Measurements from ENCODE around the gene SH3BP1. TPM values are rescaled to one million over a fixed set of nuclear protein-coding genes. Genes with fewer than 3 reads are reported as not detected.

SH3BP1 gene
- total RNA-seq, 1 donor from 2014 or later, result 34.1 TPM

DNA sequence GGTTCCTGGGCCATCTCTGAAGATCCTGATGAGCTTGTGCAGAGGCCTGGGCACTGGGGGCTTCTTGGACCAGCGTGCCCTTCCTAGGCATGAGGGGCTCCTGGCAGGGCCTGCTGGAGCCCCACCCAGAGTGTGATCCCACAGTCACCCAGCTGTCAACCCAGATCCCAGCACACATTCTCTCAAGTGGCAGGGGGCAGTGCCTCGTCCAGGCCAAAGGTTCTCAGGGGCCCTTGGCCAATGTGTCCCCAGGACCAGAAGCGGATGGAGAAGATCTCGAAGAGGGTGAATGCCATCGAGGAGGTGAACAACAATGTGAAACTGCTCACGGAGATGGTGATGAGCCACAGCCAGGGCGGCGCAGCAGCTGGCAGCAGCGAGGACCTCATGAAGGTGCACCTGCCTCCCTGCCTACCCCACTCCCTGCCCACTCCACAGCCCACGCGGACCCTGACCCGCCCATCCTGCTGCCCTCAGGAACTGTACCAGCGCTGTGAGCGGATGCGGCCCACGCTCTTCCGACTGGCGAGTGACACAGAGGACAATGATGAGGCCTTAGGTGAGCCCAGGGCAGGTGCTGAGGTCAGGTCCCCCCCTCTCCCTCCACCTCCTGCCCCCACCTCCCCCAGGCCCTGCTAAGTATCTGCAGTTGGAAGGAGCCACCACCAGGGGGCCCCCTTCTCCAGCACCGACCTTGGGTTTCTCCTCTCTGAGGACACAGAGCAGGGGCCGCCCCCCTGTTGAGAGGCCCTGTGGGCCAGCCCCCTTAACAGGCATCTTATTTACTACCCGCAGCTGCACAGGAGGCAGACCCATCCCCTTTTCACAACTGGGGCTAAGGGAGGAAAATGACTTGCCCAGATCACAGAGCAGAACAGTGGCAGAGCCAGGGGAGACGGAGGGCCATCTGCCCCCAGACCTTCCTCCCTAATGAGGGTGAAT, 16.1 kb upstream of the SH3BP1 start:
- Histone ChIP-seq H3K4me1 (peaks cover 39% of the 10 kb centered on the region), H3K36me3 (peaks cover 0 to 6% of the 10 kb centered on the region in 2 donors), H3K4me3 (no peak overlapping the region), H3K27ac (peak overlapping the region; percentile 60), H3K9me3 (no peaks in the 10 kb centered on the region), H3K27me3 (no peaks in the 10 kb centered on the region)
- DNase-seq (ENCODE audit: extremely low spot score in 2 of 2), result no peak
- intact Hi-C loops (cut with DNase I), result no loop called here
- TF ChIP-seq POLR2A (IDR thresholded peaks at IDR 0.05) (no peak), POLR2AphosphoS5 (IDR thresholded peaks at IDR 0.05; ENCODE audit: insufficient read depth in 1 of 2, low read depth in 1 of 2) (no peak)
- TF ChIP-seq, protein P1, sequence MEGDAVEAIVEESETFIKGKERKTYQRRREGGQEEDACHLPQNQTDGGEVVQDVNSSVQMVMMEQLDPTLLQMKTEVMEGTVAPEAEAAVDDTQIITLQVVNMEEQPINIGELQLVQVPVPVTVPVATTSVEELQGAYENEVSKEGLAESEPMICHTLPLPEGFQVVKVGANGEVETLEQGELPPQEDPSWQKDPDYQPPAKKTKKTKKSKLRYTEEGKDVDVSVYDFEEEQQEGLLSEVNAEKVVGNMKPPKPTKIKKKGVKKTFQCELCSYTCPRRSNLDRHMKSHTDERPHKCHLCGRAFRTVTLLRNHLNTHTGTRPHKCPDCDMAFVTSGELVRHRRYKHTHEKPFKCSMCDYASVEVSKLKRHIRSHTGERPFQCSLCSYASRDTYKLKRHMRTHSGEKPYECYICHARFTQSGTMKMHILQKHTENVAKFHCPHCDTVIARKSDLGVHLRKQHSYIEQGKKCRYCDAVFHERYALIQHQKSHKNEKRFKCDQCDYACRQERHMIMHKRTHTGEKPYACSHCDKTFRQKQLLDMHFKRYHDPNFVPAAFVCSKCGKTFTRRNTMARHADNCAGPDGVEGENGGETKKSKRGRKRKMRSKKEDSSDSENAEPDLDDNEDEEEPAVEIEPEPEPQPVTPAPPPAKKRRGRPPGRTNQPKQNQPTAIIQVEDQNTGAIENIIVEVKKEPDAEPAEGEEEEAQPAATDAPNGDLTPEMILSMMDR (IDR thresholded peaks at IDR 0.05), result peak; percentile 41 to 68 (median 54)

DNA sequence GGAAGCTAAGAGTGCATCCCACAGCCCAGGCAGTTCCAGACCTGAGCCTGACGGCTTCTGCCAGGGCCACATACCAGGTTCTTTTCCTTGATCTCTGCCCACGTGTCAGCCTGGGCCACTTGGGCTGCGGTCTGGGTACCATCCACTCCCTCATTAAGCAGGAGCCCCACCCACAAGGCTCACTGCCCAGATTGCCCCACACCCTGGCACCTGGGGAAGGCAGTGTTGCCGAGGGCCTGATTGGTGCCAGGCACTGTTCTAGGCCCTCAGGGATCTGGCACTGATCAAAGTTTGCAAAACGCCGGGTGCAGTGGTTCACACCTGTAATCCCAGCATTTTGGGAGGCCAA, 15.5 kb upstream of the SH3BP1 start:
- intact Hi-C loops (cut with DNase I), result no loop called here
- no peak overlapping the region for H3K4me3 ChIP-seq
- no peak for DNase-seq (ENCODE audit: extremely low spot score in 2 of 2)

DNA sequence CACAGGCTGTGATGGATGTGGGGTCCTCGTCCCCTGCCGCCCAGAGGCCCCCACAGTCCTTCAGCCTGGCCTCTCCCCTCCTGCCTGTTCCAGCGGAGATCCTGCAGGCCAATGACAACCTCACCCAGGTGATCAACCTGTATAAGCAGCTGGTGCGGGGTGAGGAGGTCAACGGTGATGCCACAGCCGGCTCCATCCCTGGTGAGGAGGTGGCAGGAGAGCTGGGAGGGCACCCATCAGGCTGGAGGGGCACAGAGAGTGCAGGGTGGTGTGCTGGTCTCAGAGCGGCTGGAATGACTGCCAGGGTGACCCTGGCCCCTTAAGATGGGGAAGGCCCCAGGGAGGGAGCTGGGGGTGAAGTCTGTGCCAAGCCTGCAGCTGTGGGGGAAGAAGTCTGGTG, 14.6 kb upstream of the SH3BP1 start:
- Histone ChIP-seq H3K27me3 (no peaks in the 10 kb centered on the region), H3K36me3 (peaks cover 0 to 11% of the 10 kb centered on the region in 2 donors), H3K4me3 (no peak overlapping the region), H3K4me1 (peaks cover 39% of the 10 kb centered on the region), H3K9me3 (no peaks in the 10 kb centered on the region), H3K27ac (peak overlapping the region; percentile 48)
- DNase-seq (ENCODE audit: extremely low spot score in 2 of 2), result no peak
- intact Hi-C loops (cut with DNase I), result loop anchor here (5.0 kb wide), 1 partner anchor 57 kb away; no protein-coding TSS in a partner anchor
- TF ChIP-seq, protein P1 (IDR thresholded peaks at IDR 0.05), result no peak

More for the DNA sequence above, 15.5 kb upstream of the SH3BP1 start:
- H3K27me3 ChIP-seq, result no peaks in the 10 kb centered on the region
- peak overlapping the region; percentile 60 for H3K27ac ChIP-seq
- peaks cover 39% of the 10 kb centered on the region for H3K4me1 ChIP-seq
- no peak for TF ChIP-seq POLR2A (IDR thresholded peaks at IDR 0.05)
- no peak for TF ChIP-seq POLR2AphosphoS5 (IDR thresholded peaks at IDR 0.05; ENCODE audit: insufficient read depth in 1 of 2, low read depth in 1 of 2)
- TF ChIP-seq, protein P1 (IDR thresholded peaks at IDR 0.05), result no peak
- peaks cover 0 to 6% of the 10 kb centered on the region in 2 donors for H3K36me3 ChIP-seq
- H3K9me3 ChIP-seq, result no peaks in the 10 kb centered on the region

DNA sequence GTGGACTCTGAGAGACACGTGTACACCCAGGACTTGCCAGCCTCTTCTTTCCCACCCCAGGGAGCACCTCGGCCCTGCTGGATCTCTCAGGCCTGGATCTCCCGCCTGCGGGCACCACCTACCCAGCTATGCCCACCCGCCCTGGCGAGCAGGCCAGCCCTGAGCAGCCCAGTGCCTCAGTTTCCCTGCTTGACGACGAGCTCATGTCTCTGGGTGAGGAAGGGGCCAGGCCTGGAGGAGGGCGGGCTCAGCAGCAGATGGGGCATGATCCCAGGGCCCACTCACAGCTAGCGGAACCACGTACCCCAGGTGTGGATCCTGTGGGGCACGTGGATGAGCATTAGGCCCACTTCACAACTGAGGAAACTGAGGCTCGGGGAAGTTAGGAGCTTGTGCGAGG, 13.7 kb upstream of the SH3BP1 start:
- Histone ChIP-seq H3K4me1 (peaks cover 39% of the 10 kb centered on the region), H3K27me3 (no peaks in the 10 kb centered on the region), H3K4me3 (no peak overlapping the region), H3K9me3 (no peaks in the 10 kb centered on the region), H3K36me3 (peaks cover 0 to 18% of the 10 kb centered on the region in 2 donors), H3K27ac (peak overlapping the region; percentile 81)
- no peak for DNase-seq (ENCODE audit: extremely low spot score in 2 of 2)
- intact Hi-C loops (cut with DNase I), result loop anchor here (5.0 kb wide), 1 partner anchor 57 kb away; no protein-coding TSS in a partner anchor
- TF ChIP-seq POLR2A (IDR thresholded peaks at IDR 0.05), result no peak
- TF ChIP-seq, protein P1 (IDR thresholded peaks at IDR 0.05), result no peak
- no peak for TF ChIP-seq POLR2AphosphoS5 (IDR thresholded peaks at IDR 0.05; ENCODE audit: insufficient read depth in 1 of 2, low read depth in 1 of 2)

DNA sequence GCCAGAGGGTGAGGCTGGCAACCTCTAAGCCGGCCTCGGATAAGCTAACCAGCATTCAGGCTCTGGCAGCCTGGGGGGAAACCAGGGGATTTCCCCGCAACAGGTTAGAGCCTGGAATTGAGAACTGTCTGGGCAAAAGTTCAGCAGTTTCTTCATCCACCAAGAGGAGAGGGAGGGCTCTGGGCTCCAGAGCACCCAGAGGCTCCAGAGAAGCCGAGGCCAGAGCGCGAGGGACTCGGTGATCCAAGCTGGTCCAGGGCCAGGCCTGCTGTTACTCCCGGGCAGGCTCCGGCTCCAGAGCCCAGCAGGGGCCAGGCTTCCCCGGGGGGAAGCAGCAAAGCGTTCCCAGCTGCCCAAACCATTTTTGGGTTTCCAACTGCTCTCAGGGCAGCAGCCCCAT, 13.3 kb upstream of the SH3BP1 start:
- H3K27me3 ChIP-seq, result no peaks in the 10 kb centered on the region
- TF ChIP-seq POLR2AphosphoS5 (IDR thresholded peaks at IDR 0.05; ENCODE audit: insufficient read depth in 1 of 2, low read depth in 1 of 2) (peak; percentile 48 to 81), POLR2A (IDR thresholded peaks at IDR 0.05) (no peak)
- H3K36me3 ChIP-seq, result peaks cover 0 to 19% of the 10 kb centered on the region in 2 donors
- H3K4me3 ChIP-seq, result no peak overlapping the region
- H3K27ac ChIP-seq, result peak overlapping the region; percentile 81
- intact Hi-C loops (cut with DNase I), result loop anchor here (5.0 kb wide), 1 partner anchor 56 kb away; no protein-coding TSS in a partner anchor
- H3K4me1 ChIP-seq, result peaks cover 39% of the 10 kb centered on the region
- DNase-seq (ENCODE audit: extremely low spot score in 2 of 2), result no peak
- H3K9me3 ChIP-seq, result no peaks in the 10 kb centered on the region
